Fibroblast of mammary gland (primary cell): ENCODE measurements around the gene ZNF655.
"Not testable (repeated sequence)": the region's sequence is repeated elsewhere in the genome, so short reads cannot be mapped to it uniquely, and the experiment has no call there.

Source experiments
- DNase-seq: peaks from one replicate; pipeline ENCODE4 v3.0.0-alpha.2; 2010; ENCODE audit warnings: low read depth
- H3K4me3 ChIP-seq: 2 replicates; pipeline ENCODE4 v1.5.1; 2011; ENCODE audit warnings: low read depth, mild to moderate bottlenecking, low read length, moderate library complexity; ENCODE audit not compliant: control insufficient read depth
- TF ChIP-seq, protein P1 (sequence below): conservative IDR thresholded peaks from 2 replicates; pipeline ENCODE4 v1.5.1; 2011; ENCODE audit warnings: low read depth, low read length, inconsistent platforms; ENCODE audit not compliant: control insufficient read depth, insufficient read depth

The ZNF655 gene

GRCh38 chr7:99539213-99539811 lies 19.1 kb upstream of the ZNF655 start:
- H3K4me3 ChIP-seq, result no peak overlapping the region
- DNase-seq, result no peak
- TF ChIP-seq, protein P1, sequence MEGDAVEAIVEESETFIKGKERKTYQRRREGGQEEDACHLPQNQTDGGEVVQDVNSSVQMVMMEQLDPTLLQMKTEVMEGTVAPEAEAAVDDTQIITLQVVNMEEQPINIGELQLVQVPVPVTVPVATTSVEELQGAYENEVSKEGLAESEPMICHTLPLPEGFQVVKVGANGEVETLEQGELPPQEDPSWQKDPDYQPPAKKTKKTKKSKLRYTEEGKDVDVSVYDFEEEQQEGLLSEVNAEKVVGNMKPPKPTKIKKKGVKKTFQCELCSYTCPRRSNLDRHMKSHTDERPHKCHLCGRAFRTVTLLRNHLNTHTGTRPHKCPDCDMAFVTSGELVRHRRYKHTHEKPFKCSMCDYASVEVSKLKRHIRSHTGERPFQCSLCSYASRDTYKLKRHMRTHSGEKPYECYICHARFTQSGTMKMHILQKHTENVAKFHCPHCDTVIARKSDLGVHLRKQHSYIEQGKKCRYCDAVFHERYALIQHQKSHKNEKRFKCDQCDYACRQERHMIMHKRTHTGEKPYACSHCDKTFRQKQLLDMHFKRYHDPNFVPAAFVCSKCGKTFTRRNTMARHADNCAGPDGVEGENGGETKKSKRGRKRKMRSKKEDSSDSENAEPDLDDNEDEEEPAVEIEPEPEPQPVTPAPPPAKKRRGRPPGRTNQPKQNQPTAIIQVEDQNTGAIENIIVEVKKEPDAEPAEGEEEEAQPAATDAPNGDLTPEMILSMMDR, result no peak

- TF ChIP-seq, protein P1, result no peak
- no peak for DNase-seq
- no peak overlapping the region for H3K4me3 ChIP-seq
These were observed 17.9 kb upstream of the ZNF655 start for GRCh38 chr7:99540542-99540941.

GRCh38 chr7:99541212-99541611 lies 17.2 kb upstream of the ZNF655 start:
- TF ChIP-seq, protein P1, result no peak
- DNase-seq, result no peak
- no peak overlapping the region for H3K4me3 ChIP-seq

DNA sequence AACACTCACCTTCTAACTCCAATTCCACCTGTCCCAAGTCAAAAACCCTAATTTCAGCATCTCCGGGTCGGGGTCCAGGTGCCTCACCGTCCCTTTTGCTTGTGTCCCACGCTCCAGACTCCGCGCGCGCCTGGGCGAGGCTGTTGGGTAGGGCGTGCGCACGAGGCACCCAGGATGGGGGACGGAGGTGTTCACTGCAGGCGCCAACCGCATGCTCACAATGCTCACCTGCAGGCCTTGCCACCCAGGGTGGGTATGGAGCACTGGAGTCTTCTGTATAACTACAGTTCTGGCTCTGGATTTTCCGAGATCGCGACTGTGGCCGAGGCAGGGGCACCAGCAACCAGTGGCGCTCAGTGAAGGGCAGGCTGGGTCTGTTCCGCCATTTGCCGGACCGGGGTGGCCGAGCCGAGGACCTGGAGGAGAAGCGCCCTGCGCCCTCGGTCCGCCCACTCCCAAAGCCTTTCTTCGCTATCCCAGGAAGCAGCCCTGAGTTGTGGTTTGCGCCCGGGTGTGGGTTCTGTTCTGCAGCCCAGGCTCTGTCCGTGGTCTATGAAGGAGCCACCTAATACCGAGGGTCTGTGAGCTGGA lies 15.3 kb upstream of the ZNF655 start:
- TF ChIP-seq, protein P1, result no peak
- DNase-seq, result no peak
- no peak overlapping the region for H3K4me3 ChIP-seq

- no peak for DNase-seq
- TF ChIP-seq, protein P1, result no peak
- no peak overlapping the region for H3K4me3 ChIP-seq
These were observed 14.5 kb upstream of the ZNF655 start for GRCh38 chr7:99543916-99544315.

- DNase-seq, H3K4me3 ChIP-seq: not testable (repeated sequence)
These were observed 13.1 kb upstream of the ZNF655 start for GRCh38 chr7:99545308-99545707.

DNA sequence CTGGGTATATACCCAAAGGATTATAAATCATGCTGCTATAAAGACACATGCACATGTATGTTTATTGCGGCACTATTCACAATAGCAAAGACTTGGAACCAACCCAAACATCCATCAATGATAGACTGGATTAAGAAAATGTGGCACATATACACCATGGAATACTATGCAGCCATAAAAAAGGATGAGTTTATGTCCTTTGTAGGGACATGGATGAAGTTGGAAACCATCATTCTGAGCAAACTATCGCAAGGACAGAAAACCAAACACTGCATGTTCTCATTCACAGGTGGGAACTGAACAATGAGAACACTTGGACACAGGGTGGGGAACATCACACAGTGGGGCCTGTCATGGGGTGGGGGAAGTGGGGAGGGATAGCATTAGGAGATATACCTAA lies 8.9 kb upstream of the ZNF655 start:
- DNase-seq, H3K4me3 ChIP-seq: not testable (repeated sequence)

DNA sequence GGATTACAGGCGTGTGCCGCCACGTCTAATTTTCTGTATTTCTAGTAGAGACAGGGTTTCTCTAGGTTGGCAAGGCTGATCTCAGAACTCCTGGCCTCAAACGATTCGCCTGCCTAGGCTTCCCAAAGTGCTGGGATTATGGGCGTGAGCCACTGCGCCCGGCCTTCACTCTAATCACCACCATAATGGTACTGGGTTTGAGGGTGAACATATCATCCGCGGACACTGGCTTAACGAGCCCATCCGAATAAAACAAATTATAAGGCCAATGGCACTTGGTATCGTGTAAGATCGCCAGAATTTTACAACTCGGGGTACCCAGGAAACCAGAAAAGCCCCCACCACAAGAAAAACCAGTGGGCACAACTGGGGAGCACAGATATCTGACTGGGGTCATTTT lies 7.1 kb upstream of the ZNF655 start:
- TF ChIP-seq, protein P1, result no peak
- DNase-seq, result peak; percentile 25
- H3K4me3 ChIP-seq, result peak overlapping the region; percentile 95
